ENCODE measurements around the gene GOLGA6L2.
"Not testable (repeated sequence)": the region's sequence is repeated elsewhere in the genome, so short reads cannot be mapped to it uniquely, and the experiment has no call there.

GOLGA6L2 gene

GRCh38 chr15:23434699-23435098 is 12.3 kb downstream of the GOLGA6L2 start:
- in situ Hi-C loops (cut with HindIII; ENCODE audit: low pct_ligation_motif_present, low pct_unique_long_range_greater_than_20kb, low sequenced_read_pairs); DNase-seq: not testable (repeated sequence)

- DNase-seq; in situ Hi-C loops (cut with HindIII; ENCODE audit: low pct_ligation_motif_present, low pct_unique_long_range_greater_than_20kb, low sequenced_read_pairs): not testable (repeated sequence)
Measured at GRCh38 chr15:23425327-23425726, 21.7 kb downstream of the GOLGA6L2 start.

GRCh38 chr15:23424111-23424904 is 22.7 kb downstream of the GOLGA6L2 start:
- no peak for DNase-seq
- in situ Hi-C loops (cut with HindIII; ENCODE audit: low pct_ligation_motif_present, low pct_unique_long_range_greater_than_20kb, low sequenced_read_pairs) = no loop called here

GRCh38 chr15:23422946-23423708 is 23.9 kb downstream of the GOLGA6L2 start:
- peak; percentile 12 for DNase-seq
- in situ Hi-C loops (cut with HindIII; ENCODE audit: low pct_ligation_motif_present, low pct_unique_long_range_greater_than_20kb, low sequenced_read_pairs) = no loop called here

GRCh38 chr15:23422099-23422945 is 24.7 kb downstream of the GOLGA6L2 start:
- in situ Hi-C loops (cut with HindIII; ENCODE audit: low pct_ligation_motif_present, low pct_unique_long_range_greater_than_20kb, low sequenced_read_pairs) = no loop called here
- DNase-seq = peak; percentile 24

GRCh38 chr15:23420806-23421575 is 26.1 kb downstream of the GOLGA6L2 start:
- DNase-seq = no peak
- in situ Hi-C loops (cut with HindIII; ENCODE audit: low pct_ligation_motif_present, low pct_unique_long_range_greater_than_20kb, low sequenced_read_pairs) = no loop called here

GRCh38 chr15:23416349-23417276 is 30.4 kb downstream of the GOLGA6L2 start:
- in situ Hi-C loops (cut with HindIII; ENCODE audit: low pct_ligation_motif_present, low pct_unique_long_range_greater_than_20kb, low sequenced_read_pairs) = no loop called here
- DNase-seq = no peak

GRCh38 chr15:23415866-23416265 is 31.2 kb downstream of the GOLGA6L2 start:
- in situ Hi-C loops (cut with HindIII; ENCODE audit: low pct_ligation_motif_present, low pct_unique_long_range_greater_than_20kb, low sequenced_read_pairs) = not testable (repeated sequence)

GRCh38 chr15:23415321-23415865 is 31.6 kb downstream of the GOLGA6L2 start:
- in situ Hi-C loops (cut with HindIII; ENCODE audit: low pct_ligation_motif_present, low pct_unique_long_range_greater_than_20kb, low sequenced_read_pairs) = no loop called here
- DNase-seq = no peak

More at GRCh38 chr15:23415866-23416265, 31.2 kb downstream of the GOLGA6L2 start:
- DNase-seq = not testable (repeated sequence)

- in situ Hi-C loops (cut with HindIII; ENCODE audit: low pct_ligation_motif_present, low pct_unique_long_range_greater_than_20kb, low sequenced_read_pairs); DNase-seq: not testable (repeated sequence)
Measured at GRCh38 chr15:23412881-23413600, 34.0 kb downstream of the GOLGA6L2 start.

GRCh38 chr15:23411841-23412240 is 35.2 kb downstream of the GOLGA6L2 start:
- in situ Hi-C loops (cut with HindIII; ENCODE audit: low pct_ligation_motif_present, low pct_unique_long_range_greater_than_20kb, low sequenced_read_pairs) = no loop called here
- DNase-seq = no peak

- DNase-seq = no peak
- in situ Hi-C loops (cut with HindIII; ENCODE audit: low pct_ligation_motif_present, low pct_unique_long_range_greater_than_20kb, low sequenced_read_pairs) = no loop called here
Measured at GRCh38 chr15:23403550-23403949, 43.5 kb downstream of the GOLGA6L2 start.

GRCh38 chr15:23402544-23402943 is 44.5 kb downstream of the GOLGA6L2 start:
- DNase-seq = no peak
- in situ Hi-C loops (cut with HindIII; ENCODE audit: low pct_ligation_motif_present, low pct_unique_long_range_greater_than_20kb, low sequenced_read_pairs) = no loop called here

GRCh38 chr15:23402140-23402539 is 44.9 kb downstream of the GOLGA6L2 start:
- in situ Hi-C loops (cut with HindIII; ENCODE audit: low pct_ligation_motif_present, low pct_unique_long_range_greater_than_20kb, low sequenced_read_pairs) = no loop called here
- no peak for DNase-seq

GRCh38 chr15:23401627-23402026 is 45.4 kb downstream of the GOLGA6L2 start:
- in situ Hi-C loops (cut with HindIII; ENCODE audit: low pct_ligation_motif_present, low pct_unique_long_range_greater_than_20kb, low sequenced_read_pairs) = no loop called here
- no peak for DNase-seq

- in situ Hi-C loops (cut with HindIII; ENCODE audit: low pct_ligation_motif_present, low pct_unique_long_range_greater_than_20kb, low sequenced_read_pairs); DNase-seq: not testable (repeated sequence)
Measured at GRCh38 chr15:23399207-23399606, 47.8 kb downstream of the GOLGA6L2 start.

Data from ACHN (cell line).